Spleen (tissue), 7 donors: ENCODE measurements around the gene KIR3DL3.
"Not testable (repeated sequence)": the region's sequence is repeated elsewhere in the genome, so short reads cannot be mapped to it uniquely, and the experiment has no call there.

Source experiments
- CTCF ChIP-seq, 11 experiments: fragments of 200-600 bp in 7 of 11; fragments of 450-650 bp in 4 of 11; sonication (generic) in 4 of 11; IDR thresholded peaks in 8 of 11; conservative IDR thresholded peaks in 3 of 11; 1 replicate in 7 of 11; 2 replicates in 4 of 11; pipeline versions ENCODE4 v1.4.0 to v1.8.0; 2016 to 2021; ENCODE audit warnings: antibody characterized with exemption in 11 of 11, inconsistent platforms in 4 of 11, mild to moderate bottlenecking in 1 of 11
- POLR2A ChIP-seq, 3 donors: fragments of 450-650 bp; IDR thresholded peaks; one replicate each; pipeline ENCODE4 v1.5.1; 2017; ENCODE audit warnings: antibody characterized with exemption in 3 of 3, mild to moderate bottlenecking in 1 of 3
- POLR2AphosphoS5 ChIP-seq, 3 donors: sonication (generic); formaldehyde crosslinking; IDR thresholded peaks; one replicate each; pipeline ENCODE4 v1.5.1; 2017; ENCODE audit warnings: antibody characterized with exemption in 3 of 3
- donor health status: DM: no; HTN: no; CAD: no; lungs with moderate emphysema.
- donor health status: DM: no; HTN: no; CAD: no.
- donor health status: DM: no; HTN: no; CAD: no.

GRCh38 chr19:54770511-54770910 lies 46.3 kb downstream of the KIR3DL3 start:
- not testable (repeated sequence) for TF ChIP-seq POLR2A (IDR thresholded peaks at IDR 0.05); CTCF (IDR thresholded peaks at IDR 0.05 in 8 of 11, conservative IDR thresholded peaks at IDR 0.05 in 3 of 11); POLR2AphosphoS5 (IDR thresholded peaks at IDR 0.05)
